Esophagus muscularis mucosa (tissue), 4 donors: Measurements from ENCODE around the gene MELK. TPM values are rescaled to one million over a fixed set of nuclear protein-coding genes. Genes with fewer than 3 reads are reported as not detected.

ENCODE experiments used
- DNase-seq: peaks from one replicate; pipeline ENCODE4 v3.0.0-alpha.2; 2017; ENCODE audit errors: extremely low spot score
- H3K27ac ChIP-seq, 4 donors: fragments of 200-600 bp; sonication (generic); replicated peaks in 1 of 4; 1 replicate in 3 of 4; 2 replicates in 1 of 4; pipeline ENCODE4 v1.5.1; 2016 to 2019; ENCODE audit warnings: mild to moderate bottlenecking in 1 of 4
- H3K27me3 ChIP-seq, 4 donors: fragments of 200-600 bp; sonication (generic); one replicate each; pipeline versions ENCODE4 v1.5.1 to v1.6.0; 2016 to 2019
- H3K36me3 ChIP-seq, 4 donors: fragments of 200-600 bp; sonication (generic); one replicate each; pipeline ENCODE4 v1.5.1; 2016 to 2019
- H3K4me1 ChIP-seq, 4 donors: fragments of 200-600 bp; sonication (generic); one replicate each; pipeline ENCODE4 v1.5.1; 2016 to 2019
- H3K4me3 ChIP-seq, 4 donors: fragments of 200-600 bp; sonication (generic); 1 replicate in 2 of 4; 2 replicates in 2 of 4; pipeline ENCODE4 v1.5.1; 2016 to 2019; ENCODE audit warnings: mild to moderate bottlenecking in 4 of 4, moderate library complexity in 1 of 4
- H3K9me3 ChIP-seq, 4 donors: fragments of 200-600 bp; sonication (generic); 1 replicate in 3 of 4; 2 replicates in 1 of 4; pipeline ENCODE4 v1.5.1; 2016 to 2019
- EP300 ChIP-seq: sonication (generic); formaldehyde crosslinking; IDR thresholded peaks from one replicate; pipeline ENCODE4 v1.6.1; 2017; ENCODE audit warnings: antibody characterized with exemption
- POLR2A ChIP-seq: fragments of 450-650 bp; IDR thresholded peaks from one replicate; pipeline ENCODE4 v1.6.1; 2017; ENCODE audit warnings: antibody characterized with exemption, moderate library complexity, mild to moderate bottlenecking, low read depth
- POLR2AphosphoS5 ChIP-seq, 2 donors: sonication (generic); formaldehyde crosslinking; IDR thresholded peaks; one replicate each; pipeline ENCODE4 v1.6.1; 2017; ENCODE audit warnings: antibody characterized with exemption in 2 of 2
- WGBS: methylation state at CpG from one replicate; pipeline ENCODE4 v1.1.5; 2018; 5-methylcytosine and 5-hydroxymethylcytosine counted together
- intact Hi-C: fragments of 100-400 bp; cut with DNase I; formaldehyde crosslinking; loops from one replicate; pipeline ENCODE4 v1.15.1; 2023
- total RNA-seq, 4 donors: library from RNA; depleted of rRNA; stranded (reverse); fragments of >200 nt; gene quantifications; one replicate each; pipeline versions ENCODE4 v1.1.0 to v1.2.1, GENCODE V29; 2016
- TF ChIP-seq, protein P1 (sequence below), 3 experiments: fragments of 200-600 bp in 2 of 3; fragments of 450-650 bp in 1 of 3; sonication (generic) in 2 of 3; IDR thresholded peaks; one replicate each; pipeline ENCODE4 v1.5.1; 2017 to 2019; ENCODE audit warnings: antibody characterized with exemption in 3 of 3, mild to moderate bottlenecking in 2 of 3, moderate library complexity in 1 of 3

The MELK gene
- total RNA-seq, 4 donors from 2014 or later, result 0.13 to 0.66 (median 0.17) TPM; not detected in 1

DNA sequence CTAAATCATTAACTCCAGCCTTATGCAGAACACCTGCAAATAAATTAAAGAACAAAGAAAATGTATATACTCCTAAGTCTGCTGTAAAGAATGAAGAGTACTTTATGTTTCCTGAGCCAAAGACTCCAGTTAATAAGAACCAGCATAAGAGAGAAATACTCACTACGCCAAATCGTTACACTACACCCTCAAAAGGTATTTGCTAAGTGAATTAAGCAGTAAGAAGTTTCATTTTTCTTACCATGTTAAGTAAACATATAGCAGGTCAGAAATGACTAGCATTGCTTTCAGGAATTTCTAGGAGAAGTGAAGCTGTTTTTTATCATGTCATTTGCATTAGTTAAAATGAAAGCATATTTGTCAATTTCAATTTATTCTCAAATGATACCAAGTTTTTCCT is 92.7 kb downstream of the MELK start:
- no peaks in the 10 kb centered on the region for H3K36me3 ChIP-seq
- no peak for DNase-seq
- H3K27ac ChIP-seq, result no peak overlapping the region
- intact Hi-C loops, result no loop called here
- no peaks in the 10 kb centered on the region for H3K9me3 ChIP-seq
- WGBS, result 82% methylated on average over 2 of the region's 2 CpGs
- no peaks in the 10 kb centered on the region for H3K27me3 ChIP-seq
- H3K4me1 ChIP-seq, result no peaks in the 10 kb centered on the region
- TF ChIP-seq, protein P1, sequence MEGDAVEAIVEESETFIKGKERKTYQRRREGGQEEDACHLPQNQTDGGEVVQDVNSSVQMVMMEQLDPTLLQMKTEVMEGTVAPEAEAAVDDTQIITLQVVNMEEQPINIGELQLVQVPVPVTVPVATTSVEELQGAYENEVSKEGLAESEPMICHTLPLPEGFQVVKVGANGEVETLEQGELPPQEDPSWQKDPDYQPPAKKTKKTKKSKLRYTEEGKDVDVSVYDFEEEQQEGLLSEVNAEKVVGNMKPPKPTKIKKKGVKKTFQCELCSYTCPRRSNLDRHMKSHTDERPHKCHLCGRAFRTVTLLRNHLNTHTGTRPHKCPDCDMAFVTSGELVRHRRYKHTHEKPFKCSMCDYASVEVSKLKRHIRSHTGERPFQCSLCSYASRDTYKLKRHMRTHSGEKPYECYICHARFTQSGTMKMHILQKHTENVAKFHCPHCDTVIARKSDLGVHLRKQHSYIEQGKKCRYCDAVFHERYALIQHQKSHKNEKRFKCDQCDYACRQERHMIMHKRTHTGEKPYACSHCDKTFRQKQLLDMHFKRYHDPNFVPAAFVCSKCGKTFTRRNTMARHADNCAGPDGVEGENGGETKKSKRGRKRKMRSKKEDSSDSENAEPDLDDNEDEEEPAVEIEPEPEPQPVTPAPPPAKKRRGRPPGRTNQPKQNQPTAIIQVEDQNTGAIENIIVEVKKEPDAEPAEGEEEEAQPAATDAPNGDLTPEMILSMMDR (IDR thresholded peaks at IDR 0.05), result no peak
- TF ChIP-seq POLR2A (no peak), EP300 (no peak), POLR2AphosphoS5 (IDR thresholded peaks at IDR 0.05) (no peak)
- H3K4me3 ChIP-seq, result no peak overlapping the region

- Histone ChIP-seq H3K4me1 (no peaks in the 10 kb centered on the region), H3K27me3 (no peaks in the 10 kb centered on the region), H3K36me3 (no peaks in the 10 kb centered on the region), H3K9me3 (no peaks in the 10 kb centered on the region), H3K27ac (no peak overlapping the region), H3K4me3 (no peak overlapping the region)
- TF ChIP-seq, protein P1 (IDR thresholded peaks at IDR 0.05), result no peak
- no peak for TF ChIP-seq POLR2AphosphoS5 (IDR thresholded peaks at IDR 0.05)
- DNase-seq, result no peak
- intact Hi-C loops, result no loop called here
- WGBS, result 88% methylated on average over 3 of the region's 3 CpGs
Observed at GRCh38 chr9:36665921-36666431, 93.3 kb downstream of the MELK start.

DNA sequence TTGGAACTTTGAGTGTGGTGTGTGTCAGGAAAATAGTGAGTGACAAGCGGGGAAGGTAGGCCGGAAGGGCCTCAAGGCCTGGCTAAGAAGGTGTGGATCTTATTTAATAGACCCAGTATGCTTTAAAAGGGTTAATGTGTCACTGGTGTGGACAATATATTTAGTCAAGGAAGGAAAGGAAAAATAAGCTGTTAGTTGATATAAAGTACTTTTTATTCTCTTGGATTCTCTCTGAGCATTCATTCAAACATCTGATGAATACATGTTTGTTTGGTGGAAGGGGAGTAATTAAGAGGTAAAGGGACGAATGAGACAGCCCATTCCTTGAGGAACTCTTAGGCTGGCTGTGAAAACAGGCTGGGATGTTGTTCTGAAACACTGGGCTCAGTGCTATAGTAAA is 98.9 kb downstream of the MELK start:
- H3K4me1 ChIP-seq, result no peaks in the 10 kb centered on the region
- WGBS, result 90% methylated on average over 3 of the region's 3 CpGs
- no peak for DNase-seq
- no peaks in the 10 kb centered on the region for H3K27me3 ChIP-seq
- intact Hi-C loops, result no loop called here
- no peaks in the 10 kb centered on the region for H3K36me3 ChIP-seq
- H3K27ac ChIP-seq, result no peak overlapping the region
- H3K9me3 ChIP-seq, result no peaks in the 10 kb centered on the region
- no peak overlapping the region for H3K4me3 ChIP-seq
- no peak for TF ChIP-seq EP300
- TF ChIP-seq, protein P1 (IDR thresholded peaks at IDR 0.05), result no peak
- TF ChIP-seq POLR2AphosphoS5 (IDR thresholded peaks at IDR 0.05), result no peak
- TF ChIP-seq POLR2A, result no peak

DNA sequence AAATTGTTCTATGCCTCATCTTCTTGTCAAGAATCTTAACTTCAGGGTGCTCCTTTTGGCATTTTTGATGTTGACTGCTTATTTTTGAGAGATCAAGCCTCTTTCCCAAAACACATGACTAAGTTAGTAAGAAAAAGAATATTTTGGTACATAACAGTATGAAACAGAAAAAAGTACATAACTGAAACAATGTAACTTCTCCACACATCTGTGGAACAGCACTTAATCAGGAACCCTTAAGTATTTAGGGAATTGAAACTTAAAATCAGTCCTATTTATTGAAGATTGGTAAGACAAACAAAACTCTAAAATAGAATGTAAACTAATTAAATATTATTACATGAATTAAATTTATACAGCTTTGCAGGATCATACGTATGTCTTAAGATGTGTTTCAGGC is 103.4 kb downstream of the MELK start:
- Histone ChIP-seq H3K9me3 (no peaks in the 10 kb centered on the region), H3K4me3 (no peak overlapping the region), H3K36me3 (no peaks in the 10 kb centered on the region), H3K27ac (no peak overlapping the region), H3K4me1 (no peaks in the 10 kb centered on the region), H3K27me3 (no peaks in the 10 kb centered on the region)
- TF ChIP-seq EP300 (no peak), POLR2A (no peak), POLR2AphosphoS5 (IDR thresholded peaks at IDR 0.05) (no peak)
- TF ChIP-seq, protein P1 (IDR thresholded peaks at IDR 0.05), result no peak
- intact Hi-C loops, result no loop called here
- no peak for DNase-seq
- 100% methylated on average over 1 of the region's 1 CpG for WGBS

GRCh38 chr9:36676778-36677485 is 104.2 kb downstream of the MELK start:
- no peaks in the 10 kb centered on the region for H3K27me3 ChIP-seq
- H3K36me3 ChIP-seq, result no peaks in the 10 kb centered on the region
- H3K27ac ChIP-seq, result no peak overlapping the region
- H3K4me1 ChIP-seq, result no peaks in the 10 kb centered on the region
- 94% methylated on average over 8 of the region's 8 CpGs for WGBS
- intact Hi-C loops, result no loop called here
- no peak for DNase-seq
- no peak overlapping the region for H3K4me3 ChIP-seq
- TF ChIP-seq POLR2AphosphoS5 (IDR thresholded peaks at IDR 0.05) (no peak), POLR2A (no peak), EP300 (no peak)
- TF ChIP-seq, protein P1 (IDR thresholded peaks at IDR 0.05), result no peak
- H3K9me3 ChIP-seq, result peaks cover 0 to 8% (median 6%) of the 10 kb centered on the region in 4 donors
